C1 segment of cervical spinal cord (tissue), 14 donors: ENCODE measurements around the gene GABRA1.
A peak's percentile ranks its signal among the peaks of the same experiment; 100 is the strongest.

Experiments used
- DNase-seq, 14 donors: peaks; one replicate each; lab custom pipeline; 2025; lab: John Stamatoyannopoulos, UW

The GABRA1 gene

DNA sequence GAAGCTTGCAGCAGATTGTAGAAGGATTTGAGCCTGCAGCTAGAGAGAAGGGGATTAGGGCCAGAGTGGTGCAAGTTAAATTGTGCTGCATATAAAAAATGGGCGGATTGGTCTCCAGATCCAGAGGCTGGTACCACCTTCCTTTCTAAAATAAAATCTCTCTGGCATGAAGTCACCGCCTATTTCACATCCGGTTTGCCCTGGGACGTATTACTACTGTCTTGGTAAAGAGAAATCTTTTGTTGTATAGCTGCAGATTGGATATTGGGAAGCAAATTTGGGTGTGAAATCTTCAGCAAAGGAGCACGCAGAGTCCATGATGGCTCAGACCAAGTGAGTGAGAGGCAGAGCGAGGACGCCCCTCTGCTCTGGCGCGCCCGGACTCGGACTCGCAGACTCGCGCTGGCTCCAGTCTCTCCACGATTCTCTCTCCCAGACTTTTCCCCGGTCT is at the start of gene GABRA1:
TSS of gene GABRA1 (plus strand) at position 180 of the 451 bp plus-strand sequence. CDS start 2,691 bp downstream, outside the sequence.
- DNase-seq = peak in 5 of 14 donors; percentile 0 to 82 (median 4)

DNA sequence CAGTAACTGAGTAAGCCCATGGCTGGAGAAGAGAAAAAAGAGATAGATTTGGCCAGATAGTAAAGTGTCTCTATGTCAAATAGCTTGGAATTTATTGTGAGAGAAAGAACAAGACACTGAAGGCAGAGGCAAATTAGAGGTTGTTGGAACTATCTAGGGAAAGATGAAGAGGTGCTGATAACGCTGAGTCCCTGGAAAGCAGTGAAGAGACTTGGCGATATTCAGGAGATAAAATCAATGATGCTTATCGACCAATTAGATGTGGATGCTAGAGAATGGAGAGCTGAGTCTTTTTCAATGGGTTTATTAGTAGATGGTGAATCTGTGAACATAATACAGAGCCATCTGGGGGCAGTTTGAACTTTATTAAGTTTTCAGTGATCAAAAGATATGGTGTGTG is 48.6 kb upstream of the GABRA1 start:
- no peak for DNase-seq

DNA sequence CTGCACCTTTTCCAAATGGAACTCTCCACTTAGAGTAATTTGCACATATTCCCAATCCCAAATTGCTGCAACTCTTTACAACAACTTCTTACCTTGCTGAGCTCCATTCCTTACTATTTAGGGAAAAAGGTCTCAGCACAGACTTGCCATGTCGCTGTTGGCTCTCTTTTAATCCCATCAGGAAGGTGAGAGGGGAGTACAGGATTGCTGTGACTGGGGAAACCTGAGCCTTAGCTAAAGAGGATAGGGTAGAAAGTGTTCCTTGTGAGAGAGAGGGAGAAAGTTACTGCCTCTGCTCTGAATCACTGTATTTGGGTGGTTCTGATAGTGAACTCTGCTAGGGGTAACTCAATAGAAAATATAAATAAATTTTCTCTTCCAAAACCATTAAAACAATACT is 43.7 kb upstream of the GABRA1 start:
- no peak for DNase-seq

DNA sequence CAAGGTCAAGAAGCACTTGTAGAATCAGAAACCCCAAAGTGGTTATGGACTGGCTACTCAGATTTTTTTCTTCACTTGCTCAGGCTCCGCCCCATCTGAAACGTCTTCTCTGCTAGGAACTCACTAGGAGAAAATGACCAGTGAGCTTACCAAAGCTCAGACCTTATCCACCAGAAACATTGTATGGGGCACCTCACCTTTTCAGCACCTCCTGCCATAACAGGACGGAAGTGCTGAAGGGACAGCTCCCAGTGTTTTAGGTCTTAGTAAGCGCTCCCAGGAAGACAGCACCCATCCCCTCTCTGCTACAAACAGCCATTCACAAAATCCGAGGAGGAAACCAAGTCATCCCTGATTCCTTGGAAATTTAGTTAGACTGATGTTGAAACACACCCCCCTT is 1.2 kb upstream of the GABRA1 start:
- peak in 1 of 14 donors; percentile 73 for DNase-seq

DNA sequence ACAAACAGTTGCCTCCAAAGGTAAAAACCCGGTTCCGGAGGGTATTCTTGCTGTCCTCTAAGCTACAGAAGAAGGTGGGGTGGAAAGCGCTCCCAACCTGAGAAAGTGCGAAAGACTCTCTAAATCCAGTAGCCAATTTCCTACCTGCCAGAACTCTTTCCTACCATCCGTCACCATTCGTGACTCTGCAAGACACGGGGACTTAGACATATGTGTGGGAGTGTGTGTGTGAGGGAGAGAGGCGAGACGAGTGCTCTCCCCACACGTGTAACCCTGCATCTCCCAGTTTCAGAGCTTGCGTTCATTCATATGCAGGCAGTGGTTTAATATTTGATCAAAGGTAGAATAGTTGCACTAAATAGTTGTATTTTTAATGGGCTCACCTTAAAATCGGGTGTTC is 473 bp upstream of the GABRA1 start:
- DNase-seq = peak in 1 of 14 donors; percentile 78

DNA sequence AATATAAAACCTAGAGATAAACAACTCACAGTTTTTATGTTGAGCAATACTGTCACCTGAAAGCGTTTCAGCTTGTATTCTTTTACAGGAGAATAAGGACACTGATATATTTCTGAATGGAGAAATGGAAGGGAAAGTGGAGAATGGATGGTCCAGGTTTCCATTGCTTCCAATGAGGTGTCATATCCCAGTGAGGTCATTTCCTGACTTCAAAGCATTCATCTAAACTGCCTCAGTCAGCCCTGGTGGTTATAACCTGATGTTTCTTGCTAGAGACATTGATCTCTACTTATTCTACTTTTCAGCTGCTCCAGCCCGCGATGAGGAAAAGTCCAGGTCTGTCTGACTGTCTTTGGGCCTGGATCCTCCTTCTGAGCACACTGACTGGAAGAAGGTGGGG is 2.6 kb downstream of the GABRA1 start:
- DNase-seq = peak in 1 of 14 donors; percentile 78

DNA sequence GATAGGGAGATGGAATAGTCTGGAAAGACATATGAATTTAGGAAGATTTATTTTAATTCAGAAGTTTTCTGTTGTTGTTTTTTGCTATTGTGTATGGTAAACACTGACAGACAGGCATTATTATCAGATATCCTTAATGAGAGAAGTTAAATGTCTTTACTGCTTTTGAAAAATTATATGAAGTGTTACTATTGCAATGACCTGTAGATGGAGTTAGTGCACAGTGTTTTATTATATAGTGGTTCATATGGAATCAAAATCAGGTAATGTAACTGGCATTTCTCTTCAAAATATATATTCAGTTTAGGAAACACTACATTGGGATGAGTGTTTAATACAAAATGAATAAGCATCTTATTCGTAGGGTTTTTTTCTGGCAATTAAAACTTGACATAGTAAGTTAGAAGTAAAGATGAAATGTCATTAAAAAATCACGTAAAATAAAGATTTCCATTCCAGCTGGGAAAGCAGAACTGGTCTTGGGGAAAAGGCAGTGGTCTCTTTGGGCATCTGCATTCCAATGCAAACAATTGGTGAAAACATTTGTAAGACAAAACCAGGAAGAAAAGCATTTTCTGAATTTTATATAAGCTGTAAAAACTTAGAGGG is 3.9 kb downstream of the GABRA1 start:
- DNase-seq = peak in 1 of 14 donors; percentile 50

DNA sequence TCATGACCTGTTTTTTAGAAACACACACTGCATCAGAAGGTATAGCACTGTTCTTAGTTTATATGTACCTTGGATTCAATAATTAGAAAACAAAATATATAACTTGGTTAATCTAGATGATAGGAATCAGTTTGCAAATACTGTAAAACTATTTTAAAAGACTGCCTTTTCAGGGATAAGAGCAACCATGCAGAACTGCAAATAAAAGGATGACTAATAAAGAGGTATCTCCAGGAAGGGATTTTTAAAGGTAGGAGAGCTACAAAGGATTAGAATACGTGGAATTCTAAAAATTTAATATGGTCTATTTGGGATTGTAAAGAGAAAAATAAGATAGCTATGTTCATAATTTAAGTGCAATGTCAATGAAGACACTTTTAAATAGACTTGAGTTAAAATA is 9.4 kb downstream of the GABRA1 start:
- DNase-seq = no peak

DNA sequence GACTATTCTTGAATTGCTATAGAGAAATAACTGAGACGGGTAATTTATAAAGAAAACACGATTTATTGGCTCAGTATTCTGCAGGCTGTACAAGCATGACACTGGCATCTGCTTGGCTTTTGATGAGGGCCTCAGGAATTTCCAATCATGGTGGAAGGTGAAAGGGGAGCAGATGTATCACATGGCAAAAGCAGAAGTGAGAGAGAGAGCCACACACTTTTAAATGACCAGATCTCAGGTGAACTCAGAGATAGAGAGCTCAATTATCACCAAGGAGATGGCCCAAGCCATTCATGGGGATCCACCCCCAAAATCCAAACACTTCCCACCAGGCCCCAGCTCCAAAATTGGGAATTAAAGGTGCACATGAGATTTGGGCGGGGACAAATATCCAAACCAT is 15.3 kb downstream of the GABRA1 start:
- no peak for DNase-seq

DNA sequence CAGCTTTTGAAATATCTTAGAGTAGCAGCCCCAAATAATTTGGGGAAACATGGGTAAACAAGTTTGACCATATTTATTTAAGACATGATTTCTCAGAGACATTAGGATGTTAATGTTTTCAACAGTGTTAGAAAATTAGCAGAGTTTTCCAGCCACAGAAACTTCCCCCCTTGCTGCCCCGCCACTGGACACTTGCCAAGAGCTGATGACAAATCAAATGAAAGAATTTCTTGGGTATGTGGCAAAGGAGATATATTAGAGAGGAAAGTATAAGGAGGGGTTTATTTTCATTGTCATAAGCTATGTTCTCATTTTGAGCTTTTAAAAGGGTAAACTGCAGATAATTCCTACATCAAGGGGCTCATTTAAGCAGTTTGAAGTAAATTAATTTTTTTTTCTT is 15.9 kb downstream of the GABRA1 start:
- no peak for DNase-seq

DNA sequence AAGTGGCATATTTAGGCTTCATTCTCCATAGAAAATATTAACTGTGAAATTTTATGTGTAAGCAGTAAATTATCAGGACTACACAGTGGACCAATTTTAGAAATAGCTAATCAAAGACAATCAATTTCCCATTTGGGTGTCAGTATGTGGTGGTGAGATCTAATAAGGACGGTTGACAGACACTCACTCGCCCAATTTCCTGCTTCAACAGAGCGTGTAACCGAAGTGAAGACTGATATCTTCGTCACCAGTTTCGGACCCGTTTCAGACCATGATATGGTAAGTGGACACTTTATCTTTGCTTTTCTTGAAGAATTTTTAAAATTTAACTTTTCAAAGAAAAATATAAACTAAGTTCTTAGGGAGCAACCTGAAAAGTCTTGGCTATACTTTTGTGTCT is 17.6 kb downstream of the GABRA1 start:
- no peak for DNase-seq

DNA sequence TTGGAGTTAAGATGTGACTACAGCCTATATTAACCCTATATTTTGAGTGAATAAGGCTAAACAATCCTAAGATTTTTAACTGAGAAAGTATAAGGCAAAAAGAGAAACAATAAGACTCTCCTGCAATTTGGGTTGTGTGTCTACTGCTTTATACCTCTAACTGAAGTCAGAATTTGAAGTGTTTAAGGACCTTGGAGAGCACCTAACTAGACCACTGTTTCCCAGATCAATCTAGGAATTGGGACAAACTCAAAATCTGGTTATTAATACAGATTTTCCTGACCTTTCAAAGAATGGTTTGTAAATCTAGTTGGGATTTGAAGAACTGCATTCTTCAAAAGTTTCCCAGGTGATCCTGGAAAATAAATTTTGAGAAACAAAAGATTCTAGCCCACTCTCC is 42.1 kb downstream of the GABRA1 start:
- no peak for DNase-seq

DNA sequence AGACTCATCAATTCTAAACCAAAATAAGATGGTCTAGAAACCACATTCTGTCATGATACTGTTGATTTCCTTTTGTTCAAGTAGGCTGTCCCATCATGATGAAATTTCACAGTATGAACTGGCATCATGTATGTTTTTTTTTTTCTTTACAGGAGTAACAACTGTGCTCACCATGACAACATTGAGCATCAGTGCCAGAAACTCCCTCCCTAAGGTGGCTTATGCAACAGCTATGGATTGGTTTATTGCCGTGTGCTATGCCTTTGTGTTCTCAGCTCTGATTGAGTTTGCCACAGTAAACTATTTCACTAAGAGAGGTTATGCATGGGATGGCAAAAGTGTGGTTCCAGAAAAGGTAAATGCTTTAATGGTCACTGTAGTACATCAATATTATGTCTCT is 47.6 kb downstream of the GABRA1 start:
- peak in 1 of 14 donors; percentile 39 for DNase-seq

DNA sequence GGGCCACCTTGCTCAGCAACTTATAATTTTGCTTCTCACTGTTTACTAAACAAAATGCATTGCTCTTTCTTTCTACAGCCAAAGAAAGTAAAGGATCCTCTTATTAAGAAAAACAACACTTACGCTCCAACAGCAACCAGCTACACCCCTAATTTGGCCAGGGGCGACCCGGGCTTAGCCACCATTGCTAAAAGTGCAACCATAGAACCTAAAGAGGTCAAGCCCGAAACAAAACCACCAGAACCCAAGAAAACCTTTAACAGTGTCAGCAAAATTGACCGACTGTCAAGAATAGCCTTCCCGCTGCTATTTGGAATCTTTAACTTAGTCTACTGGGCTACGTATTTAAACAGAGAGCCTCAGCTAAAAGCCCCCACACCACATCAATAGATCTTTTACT is 49.1 kb downstream of the GABRA1 start:
- peak in 1 of 14 donors; percentile 33 for DNase-seq

DNA sequence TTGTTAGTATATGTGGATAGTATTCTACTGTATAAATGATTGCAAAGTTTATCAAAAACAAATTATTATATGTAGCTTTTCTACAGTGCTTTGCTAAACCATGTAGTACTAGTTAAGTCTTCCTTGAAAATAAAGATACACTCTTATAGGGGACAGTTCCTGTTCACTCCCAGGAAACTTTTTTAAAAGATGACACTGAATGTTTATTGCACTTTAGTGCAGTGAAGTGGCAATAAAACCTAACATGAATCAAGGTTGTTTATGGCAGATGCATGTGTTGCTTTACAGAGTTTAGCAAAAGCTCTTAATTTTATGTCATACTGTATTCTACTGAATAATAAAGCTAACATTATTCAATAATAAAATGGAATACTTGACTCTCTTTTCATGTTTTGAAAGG is 51.7 kb downstream of the GABRA1 start:
- no peak for DNase-seq

DNA sequence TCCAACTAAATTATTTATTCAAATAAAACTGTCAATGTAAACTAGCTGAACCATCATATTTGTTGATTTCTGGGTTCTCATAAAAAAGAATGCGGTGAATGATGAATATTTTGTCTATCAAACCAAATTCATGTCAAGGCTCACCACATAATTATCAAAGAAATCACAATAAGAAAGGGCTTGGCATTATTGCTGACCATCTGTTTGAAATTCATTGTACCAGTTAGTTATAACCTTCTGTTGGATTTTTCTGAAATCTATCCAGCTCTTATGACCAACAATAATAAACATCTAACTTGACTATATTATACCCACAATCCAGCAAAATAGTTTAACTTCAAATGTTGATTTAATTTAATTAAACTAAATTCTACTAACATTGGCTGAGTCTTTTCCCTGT is 53.1 kb downstream of the GABRA1 start:
- DNase-seq = peak in 1 of 14 donors; percentile 77

DNA sequence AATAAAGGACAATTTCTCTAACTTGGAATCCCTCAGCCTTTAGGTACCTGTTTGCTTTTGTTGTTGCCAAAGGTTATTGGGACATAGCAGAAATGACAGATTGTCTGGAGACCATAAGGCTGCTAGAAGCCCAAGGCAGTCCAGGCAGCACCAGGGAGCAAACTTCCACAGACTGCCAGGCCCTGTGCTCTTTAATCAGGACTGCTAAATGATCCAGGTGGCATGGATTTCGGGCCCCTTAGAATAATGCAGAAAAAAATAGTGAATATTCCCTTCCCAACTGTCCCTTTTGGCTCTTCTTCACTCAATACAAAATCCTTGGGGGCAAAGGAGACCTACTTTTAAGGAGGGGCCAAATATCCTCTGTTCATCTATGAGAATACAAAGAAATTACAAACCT is 73.9 kb downstream of the GABRA1 start:
- DNase-seq = peak in 3 of 14 donors; percentile 2 to 97 (median 12)

DNA sequence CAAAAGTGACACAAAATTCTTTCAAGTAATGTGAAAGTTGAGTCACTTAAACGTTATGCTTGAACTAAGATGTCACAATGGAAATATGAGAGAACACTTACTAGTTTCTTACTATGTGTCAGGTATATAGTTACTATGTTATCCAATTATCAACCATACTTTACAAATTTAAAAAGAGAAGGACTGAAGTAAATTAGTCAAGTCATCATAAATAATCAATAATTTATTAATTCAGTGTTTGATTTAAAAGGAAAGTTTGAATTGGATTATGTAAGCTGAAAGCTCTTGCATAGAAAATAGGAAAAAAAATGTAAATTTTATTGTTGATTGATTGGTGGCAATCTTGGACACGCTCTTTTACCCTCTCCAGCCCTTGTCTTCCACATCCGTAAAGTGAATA is 76.3 kb downstream of the GABRA1 start:
- DNase-seq = no peak

DNA sequence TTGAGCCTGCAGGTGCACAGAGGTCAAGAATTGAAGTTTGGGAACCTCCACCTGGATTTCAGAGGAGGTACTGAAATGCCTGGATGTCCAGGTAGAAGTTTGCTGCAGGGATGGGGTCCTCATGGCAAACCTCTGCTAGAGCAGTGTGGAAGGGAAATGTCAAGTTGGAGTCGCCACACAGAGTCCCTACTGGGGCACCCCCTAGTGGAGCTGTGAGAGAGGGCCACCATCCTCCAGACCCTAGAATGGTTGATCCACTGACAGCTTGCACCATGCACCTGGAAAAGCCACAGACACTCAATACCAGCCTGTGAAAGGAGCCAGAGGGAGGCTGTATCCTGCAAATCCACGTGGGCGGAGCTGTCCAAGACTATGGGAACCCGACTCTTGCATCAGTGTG is 78.0 kb downstream of the GABRA1 start:
- DNase-seq = no peak

DNA sequence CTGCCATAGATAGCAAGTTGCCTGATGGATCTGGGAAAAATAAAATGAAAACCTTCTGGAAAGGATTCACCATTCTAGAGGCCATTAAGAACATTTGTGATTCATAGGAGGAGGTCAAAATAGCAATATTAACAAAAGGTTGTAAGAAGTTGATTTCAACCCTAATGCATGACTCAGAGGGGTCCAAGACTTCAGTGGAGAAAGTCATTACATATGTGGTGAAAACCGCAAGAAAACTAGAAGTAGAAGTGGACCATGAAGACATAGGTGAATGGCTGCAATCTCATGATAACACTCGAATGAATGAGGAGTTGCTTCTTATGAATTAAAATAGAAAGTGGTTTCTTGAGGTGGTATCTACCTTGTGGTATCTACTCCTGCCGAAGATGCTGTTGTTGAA is 86.6 kb downstream of the GABRA1 start:
- DNase-seq = no peak

DNA sequence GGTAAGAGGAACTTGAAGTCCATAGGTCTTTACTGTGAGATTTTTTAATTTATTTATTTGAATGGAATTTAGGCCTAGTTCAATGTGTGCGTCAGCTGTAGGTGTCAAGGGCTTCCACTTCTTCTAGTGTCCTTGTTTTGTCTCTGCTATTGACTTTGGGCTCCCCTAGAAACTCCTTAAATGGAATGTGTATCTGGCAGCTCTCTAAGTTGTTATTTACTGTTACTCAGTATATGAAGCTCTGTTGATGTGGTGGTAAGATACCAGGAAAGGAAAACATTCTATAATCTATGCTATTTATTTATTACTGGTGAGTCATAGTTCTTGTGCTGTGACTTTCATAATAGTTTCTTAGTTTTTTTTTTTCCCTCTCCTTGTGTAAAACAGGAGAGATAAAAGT is 97.1 kb downstream of the GABRA1 start:
- no peak for DNase-seq

DNA sequence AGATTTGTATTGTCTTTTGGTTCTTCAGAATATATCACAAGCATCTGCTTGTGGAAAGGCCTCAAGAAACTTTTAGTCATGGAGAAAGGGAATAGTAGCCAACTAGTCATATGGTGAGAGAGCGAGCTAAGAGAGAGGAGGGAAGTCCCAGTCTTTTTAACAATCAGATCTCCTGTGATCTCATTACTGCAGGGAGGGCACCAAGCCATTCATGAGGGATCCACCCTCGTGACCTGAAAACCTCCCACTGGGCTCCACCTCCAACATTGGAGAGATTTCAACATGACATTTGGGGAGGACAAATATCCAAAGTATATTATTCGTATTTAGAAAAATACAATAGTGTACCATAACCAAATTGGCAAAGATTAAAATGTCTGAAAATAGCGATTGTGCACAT is 99.0 kb downstream of the GABRA1 start:
- DNase-seq = peak in 1 of 14 donors; percentile 68
